ENCODE data around the gene SSBP4. TPM values are rescaled to one million over a fixed set of nuclear protein-coding genes. Genes with fewer than 3 reads are reported as not detected.

SSBP4 gene
- total RNA-seq, 1 experiment from 2014 or later, result 43.4 TPM

Other genes with a start within 250 kb of the SSBP4 start
- 2.7 TPM in 1 of 2 replicates, not detected in the other for gene IFI30, start 245.6 kb upstream of the SSBP4 start, total RNA-seq (2014; rRNA removed; shearing (Covaris generic))
- gene MPV17L2, start 226.2 kb upstream of the SSBP4 start, total RNA-seq (2014; rRNA removed; shearing (Covaris generic)), result 42.3 and 52.0 TPM in 2 replicates
- gene RAB3A, start 215.4 kb upstream of the SSBP4 start, total RNA-seq (2014; rRNA removed; shearing (Covaris generic)), result 1.2 and 3.4 TPM in 2 replicates
- not detected in 2 replicates for gene PDE4C, start 193.0 kb upstream of the SSBP4 start, total RNA-seq (2014; rRNA removed; shearing (Covaris generic))
- gene IQCN, start 144.9 kb upstream of the SSBP4 start, total RNA-seq (2014; rRNA removed; shearing (Covaris generic)), result 0.13 and 0.22 TPM in 2 replicates
- 17.2 and 69.6 TPM in 2 replicates for gene JUND, start 137.8 kb upstream of the SSBP4 start, total RNA-seq (2014; rRNA removed; shearing (Covaris generic))
- 395 and 478 TPM in 2 replicates for gene LSM4, start 96.3 kb upstream of the SSBP4 start, total RNA-seq (2014; rRNA removed; shearing (Covaris generic))
- 5.7 and 9.0 TPM in 2 replicates for gene PGPEP1, start 78.8 kb upstream of the SSBP4 start, total RNA-seq (2014; rRNA removed; shearing (Covaris generic))
- 12.4 and 21.9 TPM in 2 replicates for gene GDF15, start 33.2 kb upstream of the SSBP4 start, total RNA-seq (2014; rRNA removed; shearing (Covaris generic))
- not detected in 2 replicates for gene LRRC25, start 21.8 kb upstream of the SSBP4 start, total RNA-seq (2014; rRNA removed; shearing (Covaris generic))
- gene ISYNA1, start 18.7 kb downstream of the SSBP4 start, total RNA-seq (2014; rRNA removed; shearing (Covaris generic)), result 2.0 and 5.4 TPM in 2 replicates
- 14.3 and 14.8 TPM in 2 replicates for gene ELL, start 102.7 kb downstream of the SSBP4 start, total RNA-seq (2014; rRNA removed; shearing (Covaris generic))
- gene FKBP8, start 124.2 kb downstream of the SSBP4 start, total RNA-seq (2014; rRNA removed; shearing (Covaris generic)), result 212 and 288 TPM in 2 replicates
- gene KXD1, start 138.5 kb downstream of the SSBP4 start, total RNA-seq (2014; rRNA removed; shearing (Covaris generic)), result 88.0 and 89.8 TPM in 2 replicates
- gene UBA52, start 152.5 kb downstream of the SSBP4 start, total RNA-seq (2014; rRNA removed; shearing (Covaris generic)), result 745 and 1,061 TPM in 2 replicates
- gene REX1BD, start 169.4 kb downstream of the SSBP4 start, total RNA-seq (2014; rRNA removed; shearing (Covaris generic)), result 84.0 and 198 TPM in 2 replicates
- gene CRLF1, start 187.4 kb downstream of the SSBP4 start, total RNA-seq (2014; rRNA removed; shearing (Covaris generic)), result 21.3 and 26.7 TPM in 2 replicates
- gene TMEM59L, start 193.5 kb downstream of the SSBP4 start, total RNA-seq (2014; rRNA removed; shearing (Covaris generic)), result not detected in 2 replicates
- 3.3 and 5.8 TPM in 2 replicates for gene KLHL26, start 217.6 kb downstream of the SSBP4 start, total RNA-seq (2014; rRNA removed; shearing (Covaris generic))

Data from SJSA1 (cell line).